Measurements from ENCODE around the gene ITGB6. TPM values are rescaled to one million over a fixed set of nuclear protein-coding genes. Genes with fewer than 3 reads are reported as not detected.

Gene ITGB6
- total RNA-seq, 4 donors from 2014 or later: 1.8 to 7.5 (median 6.6) TPM

DNA sequence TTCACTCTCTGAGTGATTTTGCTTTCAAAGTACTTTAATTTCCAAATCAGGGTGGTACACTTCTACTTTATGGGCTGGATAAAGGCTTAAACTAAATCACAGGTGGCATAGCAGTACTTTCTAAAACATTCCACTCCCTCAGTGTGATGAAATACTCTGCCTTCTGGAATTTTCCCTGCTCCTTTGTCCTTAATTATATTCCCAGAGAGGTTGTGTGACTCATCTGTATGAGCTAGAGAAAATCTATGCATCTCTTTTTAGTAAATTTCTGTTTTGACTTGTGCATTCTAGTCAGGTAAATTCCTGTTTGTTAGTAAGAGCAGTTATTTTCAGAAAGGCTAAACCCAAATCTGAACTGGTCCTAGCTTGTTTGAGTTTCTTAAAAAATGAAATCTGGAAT, 108.7 kb downstream of the ITGB6 start:
- no peak for DNase-seq (ENCODE audit: low spot score in 2 of 2)
- H3K4me3 ChIP-seq (ENCODE audit: low read depth, poor library complexity, severe bottlenecking): no peak overlapping the region
- TF ChIP-seq, protein P1, sequence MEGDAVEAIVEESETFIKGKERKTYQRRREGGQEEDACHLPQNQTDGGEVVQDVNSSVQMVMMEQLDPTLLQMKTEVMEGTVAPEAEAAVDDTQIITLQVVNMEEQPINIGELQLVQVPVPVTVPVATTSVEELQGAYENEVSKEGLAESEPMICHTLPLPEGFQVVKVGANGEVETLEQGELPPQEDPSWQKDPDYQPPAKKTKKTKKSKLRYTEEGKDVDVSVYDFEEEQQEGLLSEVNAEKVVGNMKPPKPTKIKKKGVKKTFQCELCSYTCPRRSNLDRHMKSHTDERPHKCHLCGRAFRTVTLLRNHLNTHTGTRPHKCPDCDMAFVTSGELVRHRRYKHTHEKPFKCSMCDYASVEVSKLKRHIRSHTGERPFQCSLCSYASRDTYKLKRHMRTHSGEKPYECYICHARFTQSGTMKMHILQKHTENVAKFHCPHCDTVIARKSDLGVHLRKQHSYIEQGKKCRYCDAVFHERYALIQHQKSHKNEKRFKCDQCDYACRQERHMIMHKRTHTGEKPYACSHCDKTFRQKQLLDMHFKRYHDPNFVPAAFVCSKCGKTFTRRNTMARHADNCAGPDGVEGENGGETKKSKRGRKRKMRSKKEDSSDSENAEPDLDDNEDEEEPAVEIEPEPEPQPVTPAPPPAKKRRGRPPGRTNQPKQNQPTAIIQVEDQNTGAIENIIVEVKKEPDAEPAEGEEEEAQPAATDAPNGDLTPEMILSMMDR (IDR thresholded peaks at IDR 0.05): no peak
- TF ChIP-seq POLR2A (IDR thresholded peaks at IDR 0.05): no peak
- intact Hi-C loops (cut with DNase I; ENCODE audit: low total_unique reads): no loop called here

DNA sequence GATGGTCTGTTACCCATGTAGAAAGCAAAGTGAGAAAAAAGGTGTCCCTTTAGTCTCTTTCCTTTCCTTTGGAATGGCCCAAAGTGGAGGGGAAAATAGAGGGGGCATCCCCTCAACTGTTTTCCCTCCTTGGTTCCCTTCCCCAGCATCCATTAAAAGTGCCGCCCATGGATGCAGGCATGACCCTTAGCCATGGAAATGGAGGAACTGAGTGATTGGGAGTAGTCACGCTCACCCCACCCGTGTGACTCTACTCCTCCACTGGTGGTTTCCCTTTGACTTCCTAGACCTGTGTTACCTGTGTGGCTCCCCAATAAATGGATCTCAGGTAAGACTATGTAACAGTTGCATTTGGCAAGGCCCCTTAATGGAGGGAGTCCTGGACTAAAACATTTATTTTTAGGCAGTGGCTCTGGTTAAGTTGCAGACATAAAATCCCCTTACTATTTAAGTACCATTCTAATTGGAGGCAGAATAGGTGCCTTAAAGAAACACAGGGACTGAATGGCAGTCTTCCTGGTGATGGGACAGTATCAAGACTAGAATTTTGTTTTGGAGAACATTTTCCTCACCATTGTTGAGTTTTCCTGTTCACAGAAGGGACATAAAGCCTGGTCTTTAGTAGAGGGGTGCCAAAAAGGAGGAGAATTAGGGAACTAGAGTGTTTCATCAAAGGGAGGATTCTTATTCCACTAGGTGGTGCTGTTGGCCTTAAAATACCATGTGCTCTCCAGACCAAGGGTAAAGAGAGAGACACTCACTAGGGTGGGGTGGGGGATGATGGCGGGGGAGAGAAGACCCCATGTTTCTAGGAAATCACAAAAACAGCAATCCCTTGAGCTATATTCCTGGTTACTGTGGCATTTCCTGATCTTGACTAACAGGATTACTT, 112.0 kb downstream of the ITGB6 start:
- no peak overlapping the region for H3K4me3 ChIP-seq (ENCODE audit: low read depth, poor library complexity, severe bottlenecking)
- intact Hi-C loops (cut with DNase I; ENCODE audit: low total_unique reads): no loop called here
- no peak for DNase-seq (ENCODE audit: low spot score in 2 of 2)
- TF ChIP-seq POLR2A (IDR thresholded peaks at IDR 0.05): no peak
- TF ChIP-seq, protein P1 (IDR thresholded peaks at IDR 0.05): no peak
- 81 to 84% methylated on average over 4 of the region's 4 CpGs for WGBS, 2 donors

DNA sequence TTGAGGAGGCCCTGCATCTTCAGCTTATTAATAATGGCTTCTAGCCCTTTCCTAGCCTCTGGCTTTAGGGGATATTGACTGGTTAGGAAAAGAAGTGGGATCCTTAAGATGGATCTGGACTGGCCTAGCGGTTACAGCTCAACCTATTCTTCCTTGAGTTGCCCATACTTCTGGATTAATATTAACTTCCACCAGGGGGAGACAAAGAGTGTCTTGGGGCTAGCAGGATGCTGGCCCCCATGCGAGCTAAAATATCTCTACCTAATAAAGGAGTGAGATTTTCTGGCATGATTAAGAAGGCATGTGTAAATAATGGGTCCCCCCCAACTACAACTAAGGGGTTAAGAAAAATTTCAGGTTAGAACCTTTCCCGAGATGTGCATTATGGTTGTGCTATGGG, 114.4 kb downstream of the ITGB6 start:
- intact Hi-C loops (cut with DNase I; ENCODE audit: low total_unique reads): no loop called here
- H3K4me3 ChIP-seq (ENCODE audit: low read depth, poor library complexity, severe bottlenecking): no peak overlapping the region
- no peak for TF ChIP-seq POLR2A (IDR thresholded peaks at IDR 0.05)
- TF ChIP-seq, protein P1 (IDR thresholded peaks at IDR 0.05): no peak
- 85 to 92% methylated on average over 3 of the region's 3 CpGs for WGBS, 2 donors
- DNase-seq (ENCODE audit: low spot score in 2 of 2): no peak

DNA sequence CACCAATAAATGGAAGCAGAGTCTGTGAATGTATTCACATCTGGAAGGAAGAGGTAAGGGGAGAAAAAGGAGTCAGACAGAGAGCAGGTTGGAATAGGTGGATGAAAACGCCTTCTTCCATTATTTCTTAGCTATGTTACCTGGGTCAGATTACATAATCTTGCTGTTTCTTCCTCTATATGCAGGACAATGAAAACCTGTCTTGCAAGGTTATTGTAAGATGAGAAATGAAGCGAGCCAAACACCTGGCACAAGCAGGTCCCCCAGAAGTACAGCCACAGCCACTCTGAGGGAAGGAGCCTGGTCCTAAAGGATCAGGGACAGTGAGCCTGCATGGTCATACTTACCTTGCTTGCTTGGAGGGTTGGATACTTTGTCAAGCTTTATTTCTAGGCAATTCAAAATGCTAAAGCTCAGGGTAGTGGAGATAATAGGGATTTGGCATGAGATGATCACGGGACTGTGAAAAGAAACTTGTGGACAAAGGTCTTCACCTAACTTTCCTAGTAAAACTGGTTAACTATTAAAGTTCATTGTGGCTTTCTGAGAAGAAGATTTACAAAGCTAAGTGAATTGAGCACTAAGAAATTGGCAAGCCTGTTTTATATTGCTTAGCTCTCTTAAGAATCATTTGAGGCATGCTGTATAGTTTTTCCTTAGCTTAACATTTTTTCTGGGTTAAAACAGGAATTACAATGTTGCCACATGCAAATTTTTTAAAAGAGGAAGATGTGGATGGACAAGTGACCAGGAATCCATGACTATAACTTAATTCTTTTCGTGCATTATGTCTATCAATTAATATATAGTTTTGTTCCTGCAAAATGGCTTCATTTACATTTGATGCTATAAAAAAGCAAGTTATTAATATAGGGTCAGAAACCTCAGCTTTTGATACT, 121.9 kb downstream of the ITGB6 start:
- DNase-seq (ENCODE audit: low spot score in 2 of 2): no peak
- no peak overlapping the region for H3K4me3 ChIP-seq (ENCODE audit: low read depth, poor library complexity, severe bottlenecking)
- TF ChIP-seq, protein P1 (IDR thresholded peaks at IDR 0.05): no peak
- no peak for TF ChIP-seq POLR2A (IDR thresholded peaks at IDR 0.05)
- intact Hi-C loops (cut with DNase I; ENCODE audit: low total_unique reads): no loop called here
- WGBS, 2 donors: 69 to 70% methylated on average over 4 of the region's 4 CpGs

DNA sequence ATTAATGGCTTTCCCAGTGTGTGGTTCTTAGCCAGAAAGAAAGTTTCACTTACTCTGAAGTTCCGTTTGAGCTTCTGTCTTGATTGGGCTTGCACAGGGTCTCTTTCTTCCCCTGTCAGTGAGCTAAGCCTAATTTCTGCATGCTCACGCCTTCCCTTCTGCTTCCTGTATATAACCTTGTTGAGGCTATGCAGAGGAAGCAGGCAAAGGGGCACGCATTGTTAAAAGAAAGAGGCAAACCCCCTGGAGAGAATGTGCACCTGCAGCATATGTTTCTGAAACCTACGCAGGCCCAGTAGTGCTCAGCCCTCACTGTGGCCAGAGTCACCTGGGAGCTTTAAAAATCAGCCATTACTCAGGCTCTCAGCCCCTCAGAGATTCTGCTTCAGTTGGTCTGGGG, 123.2 kb downstream of the ITGB6 start:
- intact Hi-C loops (cut with DNase I; ENCODE audit: low total_unique reads): no loop called here
- WGBS, 2 donors: 70 to 73% methylated on average over 4 of the region's 4 CpGs
- no peak for DNase-seq (ENCODE audit: low spot score in 2 of 2)
- no peak for TF ChIP-seq POLR2A (IDR thresholded peaks at IDR 0.05)
- TF ChIP-seq, protein P1 (IDR thresholded peaks at IDR 0.05): no peak
- H3K4me3 ChIP-seq (ENCODE audit: low read depth, poor library complexity, severe bottlenecking): no peak overlapping the region
